Measurements from ENCODE around the gene L1CAM. TPM values are rescaled to one million over a fixed set of nuclear protein-coding genes. Genes with fewer than 3 reads are reported as not detected.

The L1CAM gene
- total and polyA plus RNA-seq, 9 of the 15 experiments (the other 6 are each of a cell fraction or from before 2014, with no cell fraction given), result 0.09 to 0.86 (median 0.26) TPM; not detected in 3

DNA sequence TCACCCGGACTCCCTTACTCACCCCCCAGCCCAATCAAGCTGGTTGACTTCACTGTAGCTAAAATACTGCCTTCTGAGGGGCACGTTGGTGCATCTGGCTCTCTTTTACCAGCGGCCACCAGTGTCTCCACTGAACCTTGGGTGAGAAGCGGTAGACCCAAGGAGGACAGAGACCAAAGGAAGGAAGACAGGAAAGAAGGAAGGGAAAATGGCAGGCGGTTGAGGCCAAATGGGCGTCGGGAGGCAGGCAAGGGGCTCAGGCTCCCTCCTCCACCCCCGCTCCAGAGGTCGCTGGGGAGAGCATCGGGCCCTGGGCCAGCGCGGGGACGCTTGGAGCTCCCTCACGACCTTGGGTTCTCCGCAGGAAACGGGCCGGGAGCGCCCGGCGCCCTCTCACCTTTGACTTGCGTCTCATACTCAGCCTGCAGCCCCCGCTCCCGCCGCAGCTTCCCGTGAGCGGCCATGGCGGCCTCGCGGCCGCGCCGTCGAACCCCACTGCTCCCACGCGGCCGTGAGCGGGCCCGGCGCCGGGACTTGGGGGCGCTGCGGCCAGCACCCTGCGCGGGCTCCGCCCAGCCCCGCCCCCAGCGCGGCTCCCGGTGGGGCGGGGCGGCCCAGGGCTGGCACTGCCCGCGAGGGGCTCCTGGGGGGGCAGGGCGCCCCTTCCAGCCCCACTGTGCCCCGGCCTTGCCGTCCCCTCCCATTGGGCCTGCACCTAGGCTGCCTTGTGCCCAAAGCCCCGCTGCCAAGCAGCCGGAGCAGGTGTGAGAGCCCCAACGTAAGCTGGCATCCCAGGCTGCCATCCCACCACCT lies 40.0 kb upstream of the L1CAM start, which contains the start of gene ARHGAP4 (continued):
- no peak for TF ChIP-seq KAT7 (CRISPR knock-in tag; IDR thresholded peaks at IDR 0.05; ENCODE audit: borderline replicate concordance)
- no peak for TF ChIP-seq BCOR (IDR thresholded peaks at IDR 0.05)
- no peak for TF ChIP-seq EP300 (IDR thresholded peaks at IDR 0.05; ENCODE audit: low read length)
- TF ChIP-seq TCFL5 (CRISPR knock-in tag; conservative IDR thresholded peaks at IDR 0.05), result no peak
- peak; percentile 87 for TF ChIP-seq CXXC5 (CRISPR knock-in tag; IDR thresholded peaks at IDR 0.05)
- no peak for TF ChIP-seq ZNF224 (CRISPR knock-in tag; IDR thresholded peaks at IDR 0.05)
- TF ChIP-seq FOSL1 (tag; conservative IDR thresholded peaks at IDR 0.05), result no peak
- peak; percentile 74 for TF ChIP-seq ARHGAP35 (IDR thresholded peaks at IDR 0.05; ENCODE audit: partially characterized antibody)
- no peak for TF ChIP-seq U2AF2 (optimal IDR thresholded peaks at IDR 0.05; ENCODE audit: low read depth, low read length)
- no peak for TF ChIP-seq CBX8 (IDR thresholded peaks at IDR 0.05; ENCODE audit: borderline replicate concordance, extremely low read depth, low read depth, low read length, poor library complexity, severe bottlenecking)
- no peak for TF ChIP-seq ZNF75A (CRISPR knock-in tag; IDR thresholded peaks at IDR 0.05)
- TF ChIP-seq, protein P1, sequence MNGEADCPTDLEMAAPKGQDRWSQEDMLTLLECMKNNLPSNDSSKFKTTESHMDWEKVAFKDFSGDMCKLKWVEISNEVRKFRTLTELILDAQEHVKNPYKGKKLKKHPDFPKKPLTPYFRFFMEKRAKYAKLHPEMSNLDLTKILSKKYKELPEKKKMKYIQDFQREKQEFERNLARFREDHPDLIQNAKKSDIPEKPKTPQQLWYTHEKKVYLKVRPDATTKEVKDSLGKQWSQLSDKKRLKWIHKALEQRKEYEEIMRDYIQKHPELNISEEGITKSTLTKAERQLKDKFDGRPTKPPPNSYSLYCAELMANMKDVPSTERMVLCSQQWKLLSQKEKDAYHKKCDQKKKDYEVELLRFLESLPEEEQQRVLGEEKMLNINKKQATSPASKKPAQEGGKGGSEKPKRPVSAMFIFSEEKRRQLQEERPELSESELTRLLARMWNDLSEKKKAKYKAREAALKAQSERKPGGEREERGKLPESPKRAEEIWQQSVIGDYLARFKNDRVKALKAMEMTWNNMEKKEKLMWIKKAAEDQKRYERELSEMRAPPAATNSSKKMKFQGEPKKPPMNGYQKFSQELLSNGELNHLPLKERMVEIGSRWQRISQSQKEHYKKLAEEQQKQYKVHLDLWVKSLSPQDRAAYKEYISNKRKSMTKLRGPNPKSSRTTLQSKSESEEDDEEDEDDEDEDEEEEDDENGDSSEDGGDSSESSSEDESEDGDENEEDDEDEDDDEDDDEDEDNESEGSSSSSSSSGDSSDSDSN (IDR thresholded peaks at IDR 0.05; ENCODE audit: borderline replicate concordance in 1 of 2, low read depth in 2 of 2, low read length in 2 of 2), result no peak
- peak; percentile 61; the same call in 1 of the 2 replicates for TF ChIP-seq RUNX1 (IDR thresholded peaks at IDR 0.05; ENCODE audit: low read depth)
- TF ChIP-seq RAD51 (IDR thresholded peaks at IDR 0.05; ENCODE audit: borderline replicate concordance, low read depth), result no peak
- TF ChIP-seq, protein P2, sequence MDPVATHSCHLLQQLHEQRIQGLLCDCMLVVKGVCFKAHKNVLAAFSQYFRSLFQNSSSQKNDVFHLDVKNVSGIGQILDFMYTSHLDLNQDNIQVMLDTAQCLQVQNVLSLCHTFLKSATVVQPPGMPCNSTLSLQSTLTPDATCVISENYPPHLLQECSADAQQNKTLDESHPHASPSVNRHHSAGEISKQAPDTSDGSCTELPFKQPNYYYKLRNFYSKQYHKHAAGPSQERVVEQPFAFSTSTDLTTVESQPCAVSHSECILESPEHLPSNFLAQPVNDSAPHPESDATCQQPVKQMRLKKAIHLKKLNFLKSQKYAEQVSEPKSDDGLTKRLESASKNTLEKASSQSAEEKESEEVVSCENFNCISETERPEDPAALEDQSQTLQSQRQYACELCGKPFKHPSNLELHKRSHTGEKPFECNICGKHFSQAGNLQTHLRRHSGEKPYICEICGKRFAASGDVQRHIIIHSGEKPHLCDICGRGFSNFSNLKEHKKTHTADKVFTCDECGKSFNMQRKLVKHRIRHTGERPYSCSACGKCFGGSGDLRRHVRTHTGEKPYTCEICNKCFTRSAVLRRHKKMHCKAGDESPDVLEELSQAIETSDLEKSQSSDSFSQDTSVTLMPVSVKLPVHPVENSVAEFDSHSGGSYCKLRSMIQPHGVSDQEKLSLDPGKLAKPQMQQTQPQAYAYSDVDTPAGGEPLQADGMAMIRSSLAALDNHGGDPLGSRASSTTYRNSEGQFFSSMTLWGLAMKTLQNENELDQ (CRISPR knock-in tag; IDR thresholded peaks at IDR 0.05; ENCODE audit: borderline replicate concordance), result no peak
- no peak for TF ChIP-seq ZNF23 (CRISPR knock-in tag; IDR thresholded peaks at IDR 0.05)
- no peak for TF ChIP-seq BRD9 (IDR thresholded peaks at IDR 0.05; ENCODE audit: low read depth, partially characterized antibody)
- no peak for TF ChIP-seq SMAD2 (IDR thresholded peaks at IDR 0.05; ENCODE audit: low read depth, low read length)
- no peak for TF ChIP-seq PHTF2 (CRISPR knock-in tag; IDR thresholded peaks at IDR 0.05)
- peak; percentile 99 for TF ChIP-seq CBX1 (IDR thresholded peaks at IDR 0.05; ENCODE audit: low read depth)

All from K562 (cell line).